ENCODE results near the gene CDKAL1. TPM values are rescaled to one million over a fixed set of nuclear protein-coding genes. Genes with fewer than 3 reads are reported as not detected.

The CDKAL1 gene
- total and polyA plus RNA-seq, 2 of the 8 experiments (the other 6 are each of a cell fraction or from before 2014, with no cell fraction given): 8.4 to 24.6 TPM

GRCh38 chr6:20498041-20498385 lies 36.2 kb upstream of the CDKAL1 start:
- ChIA-PET CTCF (ENCODE audit: partially characterized antibody) (no interaction called here), POLR2A (ENCODE audit: partially characterized antibody) (interaction anchor here (1.0 kb wide), 1 partner anchor 9 kb away, joined by 3 read pairs; no protein-coding TSS in a partner anchor)
- Histone ChIP-seq H4K5ac (ENCODE audit: insufficient read length, low read depth, low read length) (no peak overlapping the region), H3K79me1 (ENCODE audit: low read depth, low read length) (no peaks in the 10 kb centered on the region), H4K91ac (replicated peaks; ENCODE audit: insufficient read length, low read length) (no peak overlapping the region), H4K20me1 (replicated peaks in 1 of 2; ENCODE audit: control insufficient read depth in 1 of 2, insufficient read depth in 2 of 2, low read length in 2 of 2) (no peaks in the 10 kb centered on the region), H2BK20ac (ENCODE audit: low read length) (no peak overlapping the region), H3K79me2 (ENCODE audit: control insufficient read depth in 1 of 2, insufficient read depth in 2 of 2, low read length in 2 of 2) (no peaks in the 10 kb centered on the region), H3K4me2 (ENCODE audit: insufficient read depth in 1 of 2, low read depth in 2 of 2, low read length in 2 of 2) (no peak overlapping the region), H3K27me3 (replicated peaks in 1 of 4; ENCODE audit: control insufficient read depth in 3 of 4, extremely low read depth in 1 of 4, insufficient read depth in 3 of 4, low read length in 3 of 4) (no peaks in the 10 kb centered on the region), H3K4me1 (replicated peaks in 1 of 4; ENCODE audit: control insufficient read depth in 3 of 4, insufficient read depth in 4 of 4, low read length in 3 of 4) (no peaks in the 10 kb centered on the region), H3K4me3 (ENCODE audit: extremely low read depth in 1 of 4, insufficient read depth in 2 of 4, low read depth in 3 of 4, low read length in 4 of 4) (no peak overlapping the region), H2AK5ac (ENCODE audit: low read depth, low read length) (no peak overlapping the region), H3K14ac (ENCODE audit: insufficient read length) (no peak overlapping the region), H3K23me2 (ENCODE audit: low read depth, low read length) (no peaks in the 10 kb centered on the region), H3K18ac (ENCODE audit: extremely low read depth, low read length) (no peak overlapping the region), H3K36me3 (ENCODE audit: control insufficient read depth in 2 of 4, insufficient read depth in 4 of 4, low read length in 3 of 4) (peaks cover 0 to 2% (median 0%) of the 10 kb centered on the region in 4 experiments; a peak in 1 of 8 replicates), H3K23ac (ENCODE audit: insufficient read length) (no peak overlapping the region), H4K8ac (ENCODE audit: extremely low read depth, insufficient read depth, low read length) (no peak overlapping the region), H2AFZ (ENCODE audit: low read length) (no peak overlapping the region), H3K27ac (ENCODE audit: low read depth, low read length) (no peak overlapping the region), H3K4ac (replicated peaks; ENCODE audit: insufficient read length, low read depth, low read length) (no peak overlapping the region), H3K9me3 (ENCODE audit: insufficient read depth in 2 of 2, low read depth in 1 of 2, low read length in 1 of 2) (no peaks in the 10 kb centered on the region), H3K9ac (replicated peaks in 1 of 4; ENCODE audit: extremely low read depth in 1 of 4, low read depth in 3 of 4, low read length in 3 of 4) (no peak overlapping the region), H2BK15ac (ENCODE audit: low read length) (no peak overlapping the region), H2BK12ac (ENCODE audit: low read depth, low read length) (no peak overlapping the region), H2BK120ac (replicated peaks; ENCODE audit: low read depth, low read length) (no peak overlapping the region), H3K56ac (replicated peaks; ENCODE audit: insufficient read length, low read depth, low read length) (no peak overlapping the region), H2BK5ac (ENCODE audit: low read depth, low read length) (no peak overlapping the region)
- no peak for FAIRE-seq
- DNase-seq (ENCODE audit: low read depth in 1 of 2, low spot score in 2 of 2): no peak
- TF ChIP-seq CTCF (IDR thresholded peaks at IDR 0.05; ENCODE audit: control extremely low read depth in 1 of 3, insufficient read depth in 1 of 3, low read depth in 1 of 3, low read length in 3 of 3) (no peak), TCF12 (IDR thresholded peaks at IDR 0.05; ENCODE audit: low read depth, low read length) (no peak), TEAD4 (IDR thresholded peaks at IDR 0.05; ENCODE audit: low read depth, low read length) (no peak), ASH2L (IDR thresholded peaks at IDR 0.05; ENCODE audit: low read length) (no peak), NRF1 (IDR thresholded peaks at IDR 0.05; ENCODE audit: low read depth, low read length) (no peak), KDM4A (IDR thresholded peaks at IDR 0.05; ENCODE audit: low read depth, low read length, severe bottlenecking) (no peak), POLR2AphosphoS5 (IDR thresholded peaks at IDR 0.05; ENCODE audit: low read depth, low read length) (no peak), SAP30 (IDR thresholded peaks at IDR 0.05; ENCODE audit: insufficient read depth, insufficient replicate concordance, low read length) (no peak)
- WGBS, 2 experiments (ENCODE audit: extremely low coverage in 1 of 2, insufficient coverage in 1 of 2, insufficient read length in 1 of 2, insufficient replicate concordance in 2 of 2, low coverage in 1 of 2, low lambda C conversion rate in 2 of 2, missing lambda C conversion rate in 1 of 2): 96% methylated on average over 2 of the region's 2 CpGs; no CpG with 5 or more reads in 1 of the 2 experiments

Measured in H1 (cell line).